A172 (cell line): Measurements from ENCODE around the gene MRAS. TPM values are rescaled to one million over a fixed set of nuclear protein-coding genes. Genes with fewer than 3 reads are reported as not detected.
A peak's percentile ranks its signal among the peaks of the same experiment; 100 is the strongest.
"Not testable (repeated sequence)": the region's sequence is repeated elsewhere in the genome, so short reads cannot be mapped to it uniquely, and the experiment has no call there.

Source experiments
- DNase-seq: peaks from one replicate; pipeline ENCODE4 v3.0.0-alpha.2; 2015; ENCODE audit warnings: low spot score
- total RNA-seq: library from RNA; depleted of rRNA; stranded (reverse); fragments of >200 nt; shearing (Covaris generic); gene quantifications from 2 replicates; pipeline ENCODE4 v1.2.3, GENCODE V29; 2014

MRAS gene
- total RNA-seq, 1 experiment from 2014 or later, result 72.2 TPM

DNA sequence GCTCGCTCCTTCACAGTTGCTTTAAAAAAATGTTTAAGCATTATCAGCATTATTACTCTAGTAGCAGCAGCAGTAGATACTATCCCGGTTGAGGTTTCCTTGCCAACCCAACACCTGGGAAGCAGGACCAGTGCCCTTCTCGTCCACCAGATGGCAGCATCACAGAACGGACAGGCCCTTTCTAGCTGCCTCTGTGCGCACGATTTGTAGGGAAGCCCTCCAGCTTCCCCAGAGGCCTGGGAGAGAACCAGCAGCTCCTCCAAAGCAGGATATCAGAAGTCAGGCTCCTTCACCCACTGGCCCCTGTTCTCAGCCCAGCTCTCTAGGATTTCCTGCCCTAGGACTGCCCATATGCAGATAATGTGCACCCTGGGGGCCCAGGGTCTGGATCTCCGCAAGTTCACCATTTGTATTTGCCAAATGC, 69.2 kb downstream of the MRAS start:
- peak; percentile 82 for DNase-seq

GRCh38 chr3:138418601-138419206, 70.3 kb downstream of the MRAS start:
- DNase-seq, result no peak

GRCh38 chr3:138423316-138423715, 74.9 kb downstream of the MRAS start:
- no peak for DNase-seq

- no peak for DNase-seq
Observed at GRCh38 chr3:138424323-138424722, 75.9 kb downstream of the MRAS start.

- no peak for DNase-seq
Observed at GRCh38 chr3:138426211-138426610, 77.8 kb downstream of the MRAS start.

- not testable (repeated sequence) for DNase-seq
Observed at GRCh38 chr3:138426754-138427153, 78.4 kb downstream of the MRAS start.

DNA sequence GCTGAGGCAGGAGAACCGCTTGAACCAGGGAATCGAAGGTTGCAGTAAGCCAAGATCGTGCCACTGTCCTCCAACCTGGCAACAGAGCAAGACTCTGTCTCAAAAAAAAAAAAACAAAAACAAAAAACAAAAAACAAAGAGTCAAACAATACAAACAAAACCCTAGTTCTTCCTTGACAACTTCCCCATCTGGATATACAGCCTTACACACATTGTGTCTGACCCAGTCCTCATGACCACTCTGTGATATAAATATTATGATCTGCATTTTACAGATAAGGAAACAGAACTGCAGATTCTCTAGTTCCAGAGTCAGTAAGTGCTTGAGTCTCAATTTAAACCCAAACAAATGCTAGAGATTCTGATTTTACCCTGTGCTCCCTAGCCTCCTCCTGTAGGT, 81.3 kb downstream of the MRAS start:
- no peak for DNase-seq

- no peak for DNase-seq
Observed at GRCh38 chr3:138432576-138433240, 84.3 kb downstream of the MRAS start.

DNA sequence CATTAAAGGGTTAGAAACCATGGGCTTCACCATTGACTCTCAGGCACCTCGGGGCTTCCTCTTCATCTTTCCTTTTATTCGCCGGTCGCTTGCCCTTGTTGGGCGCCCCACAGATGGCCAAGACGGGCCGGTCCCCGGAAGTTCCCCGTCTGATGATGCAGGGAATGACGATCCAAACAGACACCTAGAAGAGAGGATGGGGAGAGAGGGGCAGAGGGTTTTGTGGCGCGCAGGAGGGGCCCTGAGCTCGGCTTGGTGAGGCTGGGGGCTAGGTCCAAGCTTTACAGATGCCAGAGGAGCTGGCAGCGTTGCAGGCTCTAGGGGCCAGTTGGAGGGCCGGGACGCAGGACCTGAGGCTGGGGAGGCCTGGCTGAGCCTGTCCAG, 85.5 kb downstream of the MRAS start:
- DNase-seq, result no peak

DNA sequence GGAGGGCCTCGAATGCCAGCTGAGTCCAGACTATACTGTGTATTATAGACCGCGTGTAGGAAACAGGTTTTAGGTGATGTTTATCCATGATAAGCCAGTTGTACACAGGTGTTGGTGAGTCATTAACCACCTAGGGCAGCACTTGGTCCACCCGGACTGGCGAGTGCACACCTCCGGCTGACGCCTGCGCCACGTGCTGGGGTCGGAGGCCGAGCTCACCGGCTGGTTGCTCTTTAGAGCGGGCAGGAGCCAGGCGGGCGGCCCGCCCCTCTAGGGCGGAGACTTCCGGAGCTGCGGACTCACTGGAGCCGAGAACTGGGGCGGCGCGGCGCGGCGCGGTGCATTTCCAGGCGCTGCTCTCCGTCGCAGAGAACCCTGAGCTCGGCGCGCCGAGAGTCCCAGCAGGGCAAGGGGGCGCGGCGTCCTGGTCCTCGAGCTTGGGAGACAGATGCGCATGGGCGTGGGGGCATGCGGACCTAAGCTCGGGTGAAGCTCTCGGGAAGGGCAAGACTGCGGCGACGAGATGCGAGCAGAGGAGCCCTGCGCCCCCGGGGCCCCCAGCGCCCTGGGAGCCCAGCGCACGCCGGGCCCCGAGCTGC, 86.0 kb downstream of the MRAS start, which contains the start of gene ESYT3:
Gene ESYT3 (plus strand): TSS at position 341 of the 599 bp plus-strand sequence. CDS start 183 bp downstream, at position 524.
- no peak for DNase-seq

GRCh38 chr3:138434875-138435772, 86.7 kb downstream of the MRAS start:
- DNase-seq, result no peak

- no peak for DNase-seq
Observed at GRCh38 chr3:138435840-138436239, 87.5 kb downstream of the MRAS start.

DNA sequence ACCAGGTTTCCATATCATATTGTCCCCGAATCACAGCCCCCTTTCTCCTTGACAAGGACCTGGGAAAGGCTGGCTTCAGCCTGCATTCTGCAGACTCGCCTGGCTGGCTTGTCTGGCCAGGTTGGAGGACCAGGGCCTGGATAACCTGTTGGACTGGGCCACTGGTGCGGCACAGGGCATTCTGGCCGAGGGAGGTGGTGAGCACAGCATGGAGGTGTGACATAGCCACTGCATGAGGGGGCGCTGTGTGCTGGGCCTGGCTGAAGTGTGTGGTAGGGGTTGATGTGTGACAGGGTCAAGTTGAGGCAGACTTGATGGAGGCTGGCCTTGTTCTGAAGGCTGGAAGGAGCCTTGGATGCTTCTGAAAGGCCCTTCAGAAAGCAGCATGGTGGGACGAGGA, 88.9 kb downstream of the MRAS start:
- DNase-seq, result no peak

DNA sequence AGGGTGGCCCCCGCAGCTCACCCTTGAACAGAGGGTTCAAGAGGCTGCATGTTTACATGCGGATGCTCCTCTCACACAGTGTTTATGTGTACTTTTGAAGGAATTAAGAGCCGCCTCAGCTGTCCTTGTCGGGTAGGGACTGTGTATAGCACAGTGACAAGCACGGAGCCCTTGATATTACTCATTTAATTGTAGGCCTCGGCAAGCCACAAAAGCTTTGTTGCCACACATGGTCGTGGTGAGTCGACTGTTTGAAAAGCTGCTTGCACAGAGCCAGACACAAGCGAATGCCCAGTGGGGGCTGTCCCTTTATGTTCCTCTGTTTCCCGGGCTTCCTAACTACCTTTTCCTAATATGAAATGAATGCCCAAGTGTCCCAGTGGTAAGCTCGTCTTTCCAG, 90.5 kb downstream of the MRAS start:
- DNase-seq, result no peak

DNA sequence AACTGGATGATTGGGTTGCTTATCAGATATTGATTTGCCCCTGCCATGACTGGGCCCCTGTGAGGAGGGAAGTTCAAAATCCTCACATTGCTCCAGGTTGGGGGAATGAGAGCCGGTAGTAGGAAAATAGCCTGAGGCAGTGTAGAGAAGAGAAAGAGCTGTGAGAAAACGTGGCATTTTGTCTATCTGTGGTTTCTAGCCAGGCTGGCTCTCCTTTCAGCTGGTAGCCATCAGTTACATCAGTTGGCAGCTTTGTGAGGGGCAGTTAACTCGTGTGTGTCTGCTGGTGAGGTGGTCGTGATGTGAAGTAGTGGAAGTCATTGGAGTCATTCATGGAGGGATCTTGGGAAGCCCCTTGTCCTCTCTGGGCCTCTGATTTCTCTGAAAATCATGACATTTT, 91.3 kb downstream of the MRAS start:
- no peak for DNase-seq

DNA sequence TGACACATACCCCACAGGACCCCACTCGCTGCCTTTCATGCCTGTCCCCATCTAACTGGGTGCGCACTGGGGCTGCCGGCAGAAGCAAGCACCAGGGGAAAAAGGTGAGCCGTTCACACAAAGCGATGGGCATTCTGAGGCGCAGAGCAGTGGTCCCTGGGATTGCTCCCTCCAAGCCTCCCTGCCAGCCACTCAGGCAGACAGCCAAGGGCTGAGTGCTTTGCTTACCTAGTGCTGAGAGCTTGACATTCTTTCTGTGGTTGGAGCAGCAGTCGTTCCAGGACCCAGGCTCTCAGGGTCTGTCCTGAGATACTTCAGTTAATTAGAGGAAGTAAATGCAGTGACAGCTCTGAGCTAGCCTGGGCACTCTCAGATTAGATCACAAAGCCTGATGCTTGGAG, 91.7 kb downstream of the MRAS start:
- DNase-seq, result peak; percentile 28

DNA sequence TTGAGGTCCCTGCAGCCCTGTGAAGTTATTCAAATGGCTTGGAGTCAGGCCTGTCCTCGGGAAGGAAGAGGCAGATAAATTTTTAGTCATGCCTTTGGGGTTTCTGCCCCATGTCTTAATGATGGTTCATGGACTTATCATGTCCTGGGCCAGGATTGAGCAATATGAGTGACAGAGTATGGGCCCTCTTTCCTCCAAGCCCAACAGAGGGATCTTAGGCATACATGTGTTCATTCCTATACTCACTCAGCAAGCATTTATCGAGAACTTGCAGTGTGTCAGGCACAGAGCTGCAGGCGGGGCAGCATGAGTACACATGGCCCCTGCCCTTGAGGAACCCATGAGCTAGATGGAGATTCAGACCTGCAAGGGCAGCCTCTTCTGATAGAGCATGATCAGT, 92.2 kb downstream of the MRAS start:
- DNase-seq, result no peak

DNA sequence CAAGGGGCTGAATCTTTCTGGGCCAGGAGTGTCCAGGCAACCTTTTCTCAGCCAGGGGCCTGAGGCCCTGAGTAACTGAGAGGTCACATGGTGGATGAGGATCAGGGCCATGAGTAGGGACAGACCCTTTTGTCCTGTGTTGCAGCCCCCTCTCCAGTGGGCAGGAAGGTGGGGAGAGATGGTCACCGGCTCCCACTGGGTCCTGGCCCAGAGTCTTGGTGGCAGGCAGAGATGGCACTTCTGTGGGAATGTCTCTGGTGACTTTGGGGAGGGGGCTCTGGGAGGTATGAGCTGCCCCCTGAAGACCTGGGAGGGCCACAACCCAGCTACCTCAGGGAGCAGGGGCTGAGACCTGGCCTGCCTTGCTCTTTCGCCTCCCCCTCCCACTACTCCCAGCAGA, 92.9 kb downstream of the MRAS start:
- no peak for DNase-seq

DNA sequence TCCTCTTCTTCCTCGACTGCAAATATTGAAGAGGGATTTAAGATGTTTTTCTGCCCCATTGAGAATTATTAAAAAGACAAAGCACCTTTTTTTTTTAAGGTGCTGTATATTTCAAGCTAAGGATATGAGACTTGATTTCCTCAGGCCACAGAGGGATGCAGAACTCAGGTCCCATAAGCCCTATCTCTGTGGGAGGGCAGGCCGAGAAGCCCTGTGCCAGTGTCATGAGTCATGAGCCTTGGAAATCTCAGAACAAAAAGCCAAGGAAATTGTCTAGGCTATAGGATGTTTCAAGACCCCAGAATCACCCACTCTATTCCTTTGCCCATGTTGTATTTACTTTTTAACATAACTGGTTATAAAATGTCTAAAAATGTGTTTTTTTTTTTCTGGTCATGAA, 93.4 kb downstream of the MRAS start:
- DNase-seq, result peak; percentile 51

DNA sequence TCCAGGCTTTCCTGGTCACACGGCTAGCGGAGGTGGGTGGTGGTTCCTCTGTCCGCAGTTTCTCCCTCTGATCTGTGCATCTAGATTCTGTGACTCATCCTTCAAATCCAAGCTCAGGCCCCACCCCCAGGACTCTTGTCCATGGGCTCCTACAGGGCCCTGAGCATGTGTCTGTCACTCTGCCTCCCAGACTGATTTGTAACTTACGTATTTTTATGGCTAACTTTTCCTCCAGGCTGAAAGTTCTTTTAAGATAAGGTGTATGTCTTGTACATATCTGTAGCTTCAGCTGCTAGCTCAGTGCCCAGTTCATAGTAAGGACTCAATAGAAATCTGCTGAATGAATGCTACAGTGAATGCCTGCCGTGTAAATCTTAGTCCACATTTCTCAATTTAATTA, 94.1 kb downstream of the MRAS start:
- peak; percentile 77 for DNase-seq

GRCh38 chr3:138443091-138443490, 94.7 kb downstream of the MRAS start:
- DNase-seq, result no peak
